C4-2B (cell line): ENCODE measurements around the gene HAO2.

Experiments used
- ZFX ChIP-seq: fragments of 450-650 bp; IDR thresholded peaks from 2 replicates; pipeline ENCODE4 v1.6.1; 2017
- TF ChIP-seq, protein P1 (sequence below): fragments of 450-650 bp; conservative IDR thresholded peaks from 2 replicates; pipeline ENCODE4 v1.5.1; 2017; ENCODE audit warnings: mild to moderate bottlenecking

DNA sequence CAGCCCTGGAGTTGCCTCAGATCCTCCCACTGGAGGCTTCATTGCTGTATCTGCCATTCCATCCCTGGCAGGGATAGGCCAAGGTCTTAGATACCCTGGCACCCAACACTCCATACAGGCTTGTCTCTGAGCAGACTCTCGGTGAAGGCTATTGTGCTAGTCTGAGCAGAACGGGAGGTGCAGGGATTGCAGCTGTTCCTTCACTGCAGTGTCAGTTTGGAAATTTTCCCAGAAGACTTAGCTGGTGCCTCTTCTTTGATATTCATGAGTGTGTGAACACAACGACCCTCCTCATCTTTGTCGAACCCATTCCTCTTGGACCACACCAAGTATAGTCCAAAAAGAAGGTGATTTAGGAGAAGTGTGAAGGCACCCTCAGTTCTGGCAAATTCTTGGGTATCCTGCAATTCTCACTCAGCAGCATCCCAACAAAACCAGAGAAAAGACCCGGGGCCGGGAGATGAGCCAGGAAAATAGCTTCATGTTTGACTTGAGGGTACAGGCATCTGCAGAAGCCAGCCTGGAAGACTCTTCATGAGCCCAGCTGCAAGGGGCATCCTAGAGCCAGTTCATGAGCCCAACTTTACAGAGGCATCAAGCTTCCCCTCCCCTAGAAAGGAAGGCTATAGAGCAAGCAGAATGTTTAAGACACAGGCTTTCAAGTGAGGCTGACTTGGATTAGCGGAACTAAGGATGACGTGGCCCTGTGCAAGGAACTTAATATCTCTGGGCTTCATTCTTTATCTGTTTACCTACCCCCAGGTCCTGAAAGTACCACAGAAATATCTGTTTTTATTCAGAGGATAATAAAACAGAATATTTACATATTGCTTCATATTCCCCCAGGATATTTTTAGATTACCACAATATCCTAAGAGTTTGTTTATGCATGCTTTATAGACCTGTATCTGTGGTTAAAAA is 38.8 kb upstream of the HAO2 start:
- TF ChIP-seq, protein P1, sequence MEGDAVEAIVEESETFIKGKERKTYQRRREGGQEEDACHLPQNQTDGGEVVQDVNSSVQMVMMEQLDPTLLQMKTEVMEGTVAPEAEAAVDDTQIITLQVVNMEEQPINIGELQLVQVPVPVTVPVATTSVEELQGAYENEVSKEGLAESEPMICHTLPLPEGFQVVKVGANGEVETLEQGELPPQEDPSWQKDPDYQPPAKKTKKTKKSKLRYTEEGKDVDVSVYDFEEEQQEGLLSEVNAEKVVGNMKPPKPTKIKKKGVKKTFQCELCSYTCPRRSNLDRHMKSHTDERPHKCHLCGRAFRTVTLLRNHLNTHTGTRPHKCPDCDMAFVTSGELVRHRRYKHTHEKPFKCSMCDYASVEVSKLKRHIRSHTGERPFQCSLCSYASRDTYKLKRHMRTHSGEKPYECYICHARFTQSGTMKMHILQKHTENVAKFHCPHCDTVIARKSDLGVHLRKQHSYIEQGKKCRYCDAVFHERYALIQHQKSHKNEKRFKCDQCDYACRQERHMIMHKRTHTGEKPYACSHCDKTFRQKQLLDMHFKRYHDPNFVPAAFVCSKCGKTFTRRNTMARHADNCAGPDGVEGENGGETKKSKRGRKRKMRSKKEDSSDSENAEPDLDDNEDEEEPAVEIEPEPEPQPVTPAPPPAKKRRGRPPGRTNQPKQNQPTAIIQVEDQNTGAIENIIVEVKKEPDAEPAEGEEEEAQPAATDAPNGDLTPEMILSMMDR: no peak
- no peak for TF ChIP-seq ZFX
